WTC11 (cell line): ENCODE measurements around the gene PCID2. TPM values are rescaled to one million over a fixed set of nuclear protein-coding genes. Genes with fewer than 3 reads are reported as not detected.

ENCODE experiments used
- ATAC-seq: fragments of 200-7000 bp; cut with Tn5 transposase; 2 replicates; pipeline ENCODE4 v1.10.0; 2021; ENCODE audit warnings: mild to moderate bottlenecking, moderate library complexity
- CTCF ChIA-PET: fragments of 300-600 bp; sonication (Branson Sonifier 250); formaldehyde crosslinking; loops from one replicate; lab custom pipeline; 2021; ENCODE audit warnings: antibody characterized with exemption; lab: Charles Lee
- POLR2A ChIA-PET: fragments of 350-600 bp; sonication (Branson Sonifier 250); formaldehyde crosslinking; loops from one replicate; lab custom pipeline; 2021; ENCODE audit warnings: antibody characterized with exemption; lab: Charles Lee
- DNase-seq: peaks from one replicate; pipeline ENCODE4 v3.0.0; 2021; ENCODE audit warnings: low spot score
- H3K27ac Mint-ChIP-seq: 2 replicates; pipeline ENCODE4 v1.8.0; 2021; ENCODE audit warnings: mixed read lengths
- H3K27me3 Mint-ChIP-seq: 2 replicates; pipeline ENCODE4 v1.8.0; 2021; ENCODE audit warnings: low read depth, mild to moderate bottlenecking, moderate library complexity, mixed read lengths
- H3K36me3 Mint-ChIP-seq: 2 replicates; pipeline ENCODE4 v1.8.0; 2021; ENCODE audit warnings: mixed read lengths
- H3K4me1 Mint-ChIP-seq: 2 replicates; pipeline ENCODE4 v1.8.0; 2022; ENCODE audit warnings: mixed read lengths
- H3K4me3 Mint-ChIP-seq: 2 replicates; pipeline ENCODE4 v1.8.0; 2021; ENCODE audit warnings: mild to moderate bottlenecking, moderate library complexity, mixed read lengths
- H3K9me3 Mint-ChIP-seq: 2 replicates; pipeline ENCODE4 v1.8.0; 2021; ENCODE audit warnings: mixed read lengths
- ATF6 ChIP-seq: sonication (generic); formaldehyde crosslinking; IDR thresholded peaks from 2 replicates; pipeline ENCODE4 v1.8.1; 2023; ENCODE audit warnings: mild to moderate bottlenecking, missing genetic modification reagents
- CBFB ChIP-seq: sonication (generic); formaldehyde crosslinking; IDR thresholded peaks from 2 replicates; pipeline ENCODE4 v1.8.1; 2022; ENCODE audit warnings: mild to moderate bottlenecking, low read depth, missing genetic modification reagents
- E2F4 ChIP-seq: sonication (generic); formaldehyde crosslinking; IDR thresholded peaks from 2 replicates; pipeline ENCODE4 v1.8.1; 2022; ENCODE audit warnings: low read depth, mild to moderate bottlenecking, moderate library complexity, missing genetic modification reagents, borderline replicate concordance
- FOXJ3 ChIP-seq: sonication (generic); formaldehyde crosslinking; IDR thresholded peaks from 2 replicates; pipeline ENCODE4 v1.9.0; 2021; ENCODE audit warnings: missing genetic modification reagents, mild to moderate bottlenecking, borderline replicate concordance
- FOXK1 ChIP-seq: sonication (generic); formaldehyde crosslinking; IDR thresholded peaks from 2 replicates; pipeline ENCODE4 v1.8.0; 2022; ENCODE audit warnings: mild to moderate bottlenecking, moderate library complexity, missing genetic modification reagents
- HMGA2 ChIP-seq: fragments of 250-450 bp; sonication (Bioruptor Pico); IDR thresholded peaks from 2 replicates; pipeline ENCODE4 v1.4.0; 2021; ENCODE audit warnings: mild to moderate bottlenecking, moderate library complexity
- IRF2 ChIP-seq: sonication (generic); formaldehyde crosslinking; IDR thresholded peaks from 2 replicates; pipeline ENCODE4 v1.8.0; 2022; ENCODE audit warnings: low read depth, missing genetic modification reagents, borderline replicate concordance
- JUN ChIP-seq: sonication (generic); formaldehyde crosslinking; IDR thresholded peaks from 2 replicates; pipeline ENCODE4 v1.8.0; 2023; ENCODE audit warnings: mild to moderate bottlenecking, missing genetic modification reagents
- MXD4 ChIP-seq: fragments of 250-450 bp; sonication (Bioruptor Pico); IDR thresholded peaks from 2 replicates; pipeline ENCODE4 v1.8.0; 2021; ENCODE audit warnings: mild to moderate bottlenecking, moderate library complexity, borderline replicate concordance
- NFE2L1 ChIP-seq: sonication (generic); formaldehyde crosslinking; IDR thresholded peaks from 2 replicates; pipeline ENCODE4 v1.8.1; 2023; ENCODE audit warnings: missing genetic modification reagents
- NR1H2 ChIP-seq: sonication (generic); formaldehyde crosslinking; IDR thresholded peaks from 2 replicates; pipeline ENCODE4 v1.9.0; 2021; ENCODE audit warnings: mild to moderate bottlenecking, moderate library complexity, missing genetic modification reagents
- SMAD3 ChIP-seq: sonication (generic); formaldehyde crosslinking; IDR thresholded peaks from 2 replicates; pipeline ENCODE4 v1.8.0; 2022; ENCODE audit warnings: missing genetic modification reagents, mild to moderate bottlenecking, borderline replicate concordance
- TCF7 ChIP-seq: sonication (generic); formaldehyde crosslinking; IDR thresholded peaks from 2 replicates; pipeline ENCODE4 v1.8.0; 2022; ENCODE audit warnings: mild to moderate bottlenecking, low read depth, missing genetic modification reagents, moderate library complexity
- TEAD4 ChIP-seq: sonication (generic); formaldehyde crosslinking; IDR thresholded peaks from 2 replicates; pipeline ENCODE4 v1.8.0; 2022; ENCODE audit warnings: mild to moderate bottlenecking, missing genetic modification reagents
- ZMAT4 ChIP-seq: fragments of 250-450 bp; sonication (Bioruptor Pico); IDR thresholded peaks from 2 replicates; pipeline ENCODE4 v1.9.0; 2021; ENCODE audit warnings: mild to moderate bottlenecking
- ZNF121 ChIP-seq: sonication (generic); formaldehyde crosslinking; IDR thresholded peaks from 2 replicates; pipeline ENCODE4 v1.8.0; 2023; ENCODE audit warnings: missing genetic modification reagents
- ZNF232 ChIP-seq: sonication (generic); formaldehyde crosslinking; IDR thresholded peaks from 2 replicates; pipeline ENCODE4 v1.8.0; 2022; ENCODE audit warnings: mild to moderate bottlenecking, missing genetic modification reagents
- ZNF423 ChIP-seq: fragments of 250-450 bp; sonication (Bioruptor Pico); IDR thresholded peaks from 2 replicates; pipeline ENCODE4 v2.1.2; 2022; ENCODE audit warnings: mild to moderate bottlenecking, moderate library complexity
- total RNA-seq: library from RNA; stranded (reverse); gene quantifications from 3 replicates; pipeline ENCODE4 v1.2.3, GENCODE V29; 2021

PCID2 gene
- total RNA-seq, 1 experiment from 2014 or later, result 69.4 TPM

GRCh38 chr13:113187883-113188665 lies 20.4 kb downstream of the PCID2 start:
- peaks cover 67% of the 10 kb centered on the region for H3K36me3 Mint-ChIP-seq
- CTCF ChIA-PET, result interaction anchor here (1.0 kb wide), 1 partner anchor 166 kb away, joined by 3 read pairs; no protein-coding TSS in a partner anchor
- H3K4me1 Mint-ChIP-seq, result no peaks in the 10 kb centered on the region

GRCh38 chr13:113187263-113187669 lies 21.2 kb downstream of the PCID2 start:
- DNase-seq (no peak), ATAC-seq (no peak)
- H3K9me3 Mint-ChIP-seq, result no peaks in the 10 kb centered on the region
- peaks cover 65% of the 10 kb centered on the region for H3K36me3 Mint-ChIP-seq
- 0 out of 2 replicates have a peak overlapping the region, but pooled peaks have one; percentile 5 for H3K27ac Mint-ChIP-seq
- POLR2A ChIA-PET, result no interaction called here
- CTCF ChIA-PET, result no interaction called here
- TF ChIP-seq NR1H2 (CRISPR knock-in tag), result no peak
- no peak for TF ChIP-seq ATF6
- TF ChIP-seq ZMAT4 (CRISPR knock-in tag), result no peak
- no peak for TF ChIP-seq TCF7 (CRISPR knock-in tag)
- TF ChIP-seq, all 79 proteins: peak for 0
- Mint-ChIP-seq H3K4me3 (no peak overlapping the region), H3K27me3 (no peaks in the 10 kb centered on the region), H3K4me1 (no peaks in the 10 kb centered on the region)

More at GRCh38 chr13:113187883-113188665, 20.4 kb downstream of the PCID2 start:
- TF ChIP-seq FOXJ3 (CRISPR knock-in tag), result no peak
- TF ChIP-seq ZNF423, result no peak
- TF ChIP-seq NFE2L1 (CRISPR knock-in tag), result no peak
- no peak for TF ChIP-seq ZNF121 (CRISPR knock-in tag)
- no peak for TF ChIP-seq FOXK1 (CRISPR knock-in tag)
- no peak for TF ChIP-seq E2F4
- no peak for TF ChIP-seq HMGA2 (CRISPR knock-in tag)
- TF ChIP-seq TEAD4 (CRISPR knock-in tag), result no peak
- TF ChIP-seq CBFB (CRISPR knock-in tag), result no peak
- TF ChIP-seq, all 79 proteins: peak for 0
- ATAC-seq (no peak), DNase-seq (no peak)
- no peak overlapping the region for H3K4me3 Mint-ChIP-seq
- POLR2A ChIA-PET, result no interaction called here
- H3K9me3 Mint-ChIP-seq, result no peaks in the 10 kb centered on the region
- H3K27me3 Mint-ChIP-seq, result no peaks in the 10 kb centered on the region
- 0 out of 2 replicates have a peak overlapping the region, but pooled peaks have one; percentile 13 for H3K27ac Mint-ChIP-seq

GRCh38 chr13:113186061-113186900 lies 22.2 kb downstream of the PCID2 start:
- peak overlapping the region; percentile 51 for H3K27ac Mint-ChIP-seq

More at GRCh38 chr13:113186061-113186900, 22.2 kb downstream of the PCID2 start:
- Mint-ChIP-seq H3K4me3 (no peak overlapping the region), H3K4me1 (no peaks in the 10 kb centered on the region), H3K36me3 (peaks cover 67% of the 10 kb centered on the region)
- POLR2A ChIA-PET, result no interaction called here
- CTCF ChIA-PET, result no interaction called here
- ATAC-seq (no peak), DNase-seq (no peak)
- TF ChIP-seq NR1H2 (CRISPR knock-in tag) (no peak), IRF2 (CRISPR knock-in tag) (no peak), MXD4 (CRISPR knock-in tag) (no peak), JUN (CRISPR knock-in tag) (no peak), ZMAT4 (CRISPR knock-in tag) (no peak), ZNF423 (no peak), ZNF232 (CRISPR knock-in tag) (no peak), SMAD3 (no peak)
- TF ChIP-seq, all 79 proteins: peak for 0
- no peaks in the 10 kb centered on the region for H3K9me3 Mint-ChIP-seq
- no peaks in the 10 kb centered on the region for H3K27me3 Mint-ChIP-seq
